Activated B cell treated with CpG ODN at 0.5 μM for 24 hours (primary cell): ENCODE measurements around the gene PHGDH. TPM values are rescaled to one million over a fixed set of nuclear protein-coding genes. Genes with fewer than 3 reads are reported as not detected.

Experiments
- ATAC-seq: fragments of 200-7000 bp; cut with Tn5 transposase; one replicate; pipeline ENCODE4 v1.10.0; 2021; ENCODE audit warnings: low read depth, mild to moderate bottlenecking, moderate library complexity
- CTCF ChIA-PET: fragments of 350-600 bp; sonication (Branson Sonifier 250); formaldehyde crosslinking; loops from one replicate; lab custom pipeline; 2021; ENCODE audit warnings: antibody characterized with exemption; lab: Charles Lee
- POLR2A ChIA-PET: fragments of 350-600 bp; sonication (Branson Sonifier 250); formaldehyde crosslinking; loops from one replicate; lab custom pipeline; 2021; ENCODE audit warnings: antibody characterized with exemption; lab: Charles Lee
- DNase-seq: peaks from one replicate; pipeline ENCODE4 v3.0.0; 2022
- H3K27ac Mint-ChIP-seq: one replicate; pipeline ENCODE4 v1.8.0; 2020; ENCODE audit warnings: mixed read lengths
- H3K27me3 Mint-ChIP-seq: one replicate; pipeline ENCODE4 v1.8.0; 2021; ENCODE audit warnings: mixed read lengths
- H3K36me3 Mint-ChIP-seq: one replicate; pipeline ENCODE4 v1.8.0; 2021; ENCODE audit warnings: low read depth, mixed read lengths
- H3K4me1 Mint-ChIP-seq: one replicate; pipeline ENCODE4 v1.8.0; 2021; ENCODE audit warnings: mixed read lengths
- H3K4me3 Mint-ChIP-seq: one replicate; pipeline ENCODE4 v1.8.0; 2020; ENCODE audit warnings: mild to moderate bottlenecking, mixed read lengths
- H3K9me3 Mint-ChIP-seq: one replicate; pipeline ENCODE4 v1.8.0; 2020; ENCODE audit warnings: mixed read lengths
- intact Hi-C: fragments of 100-400 bp; cut with micrococcal nuclease; formaldehyde crosslinking; loops from one replicate; pipeline ENCODE4 v1.15.1; 2024
- total RNA-seq: library from RNA; stranded (reverse); gene quantifications from 2 replicates; pipeline ENCODE4 v1.2.3, GENCODE V29; 2022
- TF ChIP-seq, protein P1 (sequence below): fragments of 200-600 bp; IDR thresholded peaks from one replicate; pipeline ENCODE4 v1.8.0; 2022; ENCODE audit warnings: antibody characterized with exemption, mild to moderate bottlenecking

PHGDH gene
- total RNA-seq, 1 donor from 2014 or later, result 51.6 TPM

DNA sequence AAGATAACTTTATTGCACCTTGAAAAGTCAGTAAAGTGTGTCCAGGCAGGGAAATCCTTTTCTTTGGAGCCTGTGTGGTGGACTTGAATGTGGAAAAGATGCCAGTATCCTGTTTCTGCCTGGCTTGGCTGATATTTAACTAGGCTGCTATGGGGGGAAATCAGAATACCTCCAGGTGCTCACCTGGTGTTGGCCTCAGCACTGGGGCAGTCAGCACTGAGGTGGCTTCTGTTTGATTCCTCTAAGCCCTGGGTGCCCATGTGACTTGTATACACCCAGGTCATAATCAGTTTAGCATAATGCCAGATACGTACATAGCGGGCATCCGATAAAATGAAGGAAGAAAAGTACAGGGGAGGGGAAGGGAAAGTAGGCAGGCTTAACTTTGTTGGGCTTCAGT is 7.2 kb downstream of the PHGDH start:
- Mint-ChIP-seq H3K9me3 (no peaks in the 10 kb centered on the region), H3K4me3 (no peak overlapping the region), H3K27ac (no peak overlapping the region), H3K27me3 (peaks cover 3% of the 10 kb centered on the region), H3K4me1 (no peaks in the 10 kb centered on the region), H3K36me3 (no peaks in the 10 kb centered on the region)
- TF ChIP-seq, protein P1, sequence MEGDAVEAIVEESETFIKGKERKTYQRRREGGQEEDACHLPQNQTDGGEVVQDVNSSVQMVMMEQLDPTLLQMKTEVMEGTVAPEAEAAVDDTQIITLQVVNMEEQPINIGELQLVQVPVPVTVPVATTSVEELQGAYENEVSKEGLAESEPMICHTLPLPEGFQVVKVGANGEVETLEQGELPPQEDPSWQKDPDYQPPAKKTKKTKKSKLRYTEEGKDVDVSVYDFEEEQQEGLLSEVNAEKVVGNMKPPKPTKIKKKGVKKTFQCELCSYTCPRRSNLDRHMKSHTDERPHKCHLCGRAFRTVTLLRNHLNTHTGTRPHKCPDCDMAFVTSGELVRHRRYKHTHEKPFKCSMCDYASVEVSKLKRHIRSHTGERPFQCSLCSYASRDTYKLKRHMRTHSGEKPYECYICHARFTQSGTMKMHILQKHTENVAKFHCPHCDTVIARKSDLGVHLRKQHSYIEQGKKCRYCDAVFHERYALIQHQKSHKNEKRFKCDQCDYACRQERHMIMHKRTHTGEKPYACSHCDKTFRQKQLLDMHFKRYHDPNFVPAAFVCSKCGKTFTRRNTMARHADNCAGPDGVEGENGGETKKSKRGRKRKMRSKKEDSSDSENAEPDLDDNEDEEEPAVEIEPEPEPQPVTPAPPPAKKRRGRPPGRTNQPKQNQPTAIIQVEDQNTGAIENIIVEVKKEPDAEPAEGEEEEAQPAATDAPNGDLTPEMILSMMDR, result no peak
- intact Hi-C loops, result no loop called here
- CTCF ChIA-PET, result no interaction called here
- DNase-seq (no peak), ATAC-seq (no peak)
- POLR2A ChIA-PET, result no interaction called here

DNA sequence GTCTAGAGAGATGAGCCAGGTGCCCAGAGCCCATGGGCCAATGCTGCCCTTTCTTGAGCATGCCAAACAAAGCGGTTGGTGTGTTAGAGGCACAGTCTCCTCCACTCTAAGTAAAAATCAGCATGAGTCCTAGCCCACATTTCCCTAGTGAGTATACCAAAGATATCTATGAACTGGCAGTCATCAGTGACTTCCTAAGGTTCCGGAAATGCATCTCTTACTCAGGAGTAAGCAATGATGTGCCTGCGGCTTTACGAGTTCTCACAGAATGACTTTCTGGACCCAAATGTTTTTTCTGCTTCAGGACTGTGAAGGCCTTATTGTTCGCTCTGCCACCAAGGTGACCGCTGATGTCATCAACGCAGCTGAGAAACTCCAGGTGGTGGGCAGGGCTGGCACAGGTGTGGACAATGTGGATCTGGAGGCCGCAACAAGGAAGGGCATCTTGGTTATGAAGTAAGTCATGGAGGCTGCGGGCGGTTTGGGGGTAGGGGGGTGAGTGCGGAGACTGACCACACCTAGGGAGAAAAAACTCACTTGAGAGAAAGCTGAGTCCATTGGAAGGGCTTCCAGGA is 9.2 kb downstream of the PHGDH start:
- CTCF ChIA-PET, result no interaction called here
- Mint-ChIP-seq H3K27ac (no peak overlapping the region), H3K4me1 (no peaks in the 10 kb centered on the region), H3K36me3 (no peaks in the 10 kb centered on the region), H3K9me3 (no peaks in the 10 kb centered on the region), H3K4me3 (no peak overlapping the region), H3K27me3 (no peaks in the 10 kb centered on the region)
- POLR2A ChIA-PET, result no interaction called here
- ATAC-seq, result no peak
- intact Hi-C loops, result no loop called here
- TF ChIP-seq, protein P1, result no peak
- DNase-seq, result no peak

DNA sequence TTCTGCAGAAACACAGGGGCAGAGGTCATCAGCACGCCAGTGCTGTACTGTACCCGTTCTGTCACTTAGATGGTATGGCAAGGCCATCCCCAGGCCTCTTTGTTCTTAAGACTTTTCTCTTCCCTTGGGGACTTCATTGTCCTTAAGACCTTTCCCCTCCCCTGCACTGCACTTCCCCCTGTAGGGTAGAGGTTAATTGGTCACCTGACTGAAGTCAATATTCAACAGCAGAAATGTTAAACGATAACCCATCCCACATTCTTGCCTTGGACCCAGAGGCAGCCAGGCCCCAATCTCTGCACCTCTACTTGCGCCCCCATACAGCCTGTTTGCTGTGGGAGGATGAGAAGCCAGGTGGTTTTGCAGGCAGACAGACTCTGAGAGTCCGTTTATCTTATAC is 10.2 kb downstream of the PHGDH start:
- no peaks in the 10 kb centered on the region for H3K4me1 Mint-ChIP-seq
- ATAC-seq, result no peak
- no peak overlapping the region for H3K27ac Mint-ChIP-seq
- H3K9me3 Mint-ChIP-seq, result no peaks in the 10 kb centered on the region
- DNase-seq, result no peak
- no peaks in the 10 kb centered on the region for H3K27me3 Mint-ChIP-seq
- ChIA-PET POLR2A (no interaction called here), CTCF (no interaction called here)
- no peaks in the 10 kb centered on the region for H3K36me3 Mint-ChIP-seq
- TF ChIP-seq, protein P1, result no peak
- intact Hi-C loops, result no loop called here
- no peak overlapping the region for H3K4me3 Mint-ChIP-seq

DNA sequence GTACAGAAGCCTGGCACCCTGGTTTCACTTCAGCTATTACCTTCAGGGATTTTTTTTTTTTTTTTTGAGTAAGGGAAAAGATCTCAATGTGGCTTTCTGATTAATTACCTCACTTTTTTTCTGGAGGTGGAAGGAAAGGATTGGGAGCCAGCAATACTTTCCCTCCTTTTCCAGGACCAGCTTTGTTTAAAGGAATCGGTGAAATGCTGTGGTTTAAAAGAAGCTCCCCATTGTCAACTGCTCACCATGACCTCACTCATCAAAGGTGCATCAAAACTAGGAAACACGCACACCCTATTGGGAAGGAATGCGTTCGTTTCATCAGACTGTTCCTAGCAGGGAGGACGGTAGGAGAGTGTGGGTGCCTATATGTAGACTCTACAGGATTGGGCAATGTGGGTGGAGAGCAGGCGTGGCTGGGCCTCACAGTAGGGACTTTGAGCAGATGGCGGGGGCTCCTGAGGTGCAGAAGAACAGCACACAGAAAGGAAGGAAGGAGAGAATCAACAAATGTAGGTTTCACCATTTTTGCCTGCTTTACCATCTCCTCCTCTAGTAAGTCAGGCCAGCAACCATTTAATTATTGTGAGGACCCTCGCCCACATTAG is 13.0 kb downstream of the PHGDH start:
- H3K27ac Mint-ChIP-seq, result no peak overlapping the region
- DNase-seq (no peak), ATAC-seq (no peak)
- POLR2A ChIA-PET, result no interaction called here
- intact Hi-C loops, result no loop called here
- TF ChIP-seq, protein P1, result no peak
- H3K4me3 Mint-ChIP-seq, result no peak overlapping the region
- H3K4me1 Mint-ChIP-seq, result peaks cover 5% of the 10 kb centered on the region
- CTCF ChIA-PET, result no interaction called here
- no peaks in the 10 kb centered on the region for H3K27me3 Mint-ChIP-seq
- no peaks in the 10 kb centered on the region for H3K9me3 Mint-ChIP-seq
- peaks cover 6% of the 10 kb centered on the region for H3K36me3 Mint-ChIP-seq

DNA sequence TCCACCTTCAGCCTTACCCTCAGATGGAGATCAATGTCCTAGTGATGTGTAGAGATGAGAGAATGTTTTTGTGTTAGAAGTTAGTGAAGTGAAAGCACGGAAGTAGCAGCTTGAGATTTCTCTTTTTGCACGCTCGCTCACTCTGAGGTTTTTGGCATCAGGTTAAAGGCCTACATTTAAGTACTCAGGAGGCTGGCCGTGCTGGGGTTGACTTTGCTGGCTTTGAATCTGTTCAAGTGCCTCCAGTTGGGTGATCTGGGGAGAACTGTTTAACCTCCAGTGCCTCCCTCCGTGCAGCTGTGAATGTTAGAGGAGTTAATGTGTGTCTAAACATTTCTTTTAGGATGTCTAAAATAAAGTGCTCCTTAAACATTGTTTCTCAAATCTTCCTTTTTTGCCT is 13.9 kb downstream of the PHGDH start:
- POLR2A ChIA-PET, result no interaction called here
- DNase-seq (no peak), ATAC-seq (no peak)
- no peak overlapping the region for H3K27ac Mint-ChIP-seq
- no peaks in the 10 kb centered on the region for H3K27me3 Mint-ChIP-seq
- TF ChIP-seq, protein P1, result no peak
- H3K36me3 Mint-ChIP-seq, result peaks cover 10% of the 10 kb centered on the region
- H3K4me1 Mint-ChIP-seq, result peaks cover 5% of the 10 kb centered on the region
- no peaks in the 10 kb centered on the region for H3K9me3 Mint-ChIP-seq
- CTCF ChIA-PET, result no interaction called here
- intact Hi-C loops, result no loop called here
- H3K4me3 Mint-ChIP-seq, result no peak overlapping the region
